Forelimb muscle (tissue), 1 donor: ENCODE data around the gene CCDC167. TPM values are rescaled to one million over a fixed set of nuclear protein-coding genes. Genes with fewer than 3 reads are reported as not detected.
"Not testable (repeated sequence)": the region's sequence is repeated elsewhere in the genome, so short reads cannot be mapped to it uniquely, and the experiment has no call there.

ENCODE experiments used
- DNase-seq: peaks from one replicate; pipeline ENCODE4 v3.0.0-alpha.2; 2013; ENCODE audit warnings: low read depth
- polyA plus RNA-seq: library from polyadenylated mRNA; unstranded; fragments of 120-200 nt; gene quantifications from one replicate; pipeline ENCODE4 v1.2.1, GENCODE V29; 2013; ENCODE audit not compliant: insufficient read length

The CCDC167 gene
- polyA plus RNA-seq, 1 donor = 19.0 TPM

DNA sequence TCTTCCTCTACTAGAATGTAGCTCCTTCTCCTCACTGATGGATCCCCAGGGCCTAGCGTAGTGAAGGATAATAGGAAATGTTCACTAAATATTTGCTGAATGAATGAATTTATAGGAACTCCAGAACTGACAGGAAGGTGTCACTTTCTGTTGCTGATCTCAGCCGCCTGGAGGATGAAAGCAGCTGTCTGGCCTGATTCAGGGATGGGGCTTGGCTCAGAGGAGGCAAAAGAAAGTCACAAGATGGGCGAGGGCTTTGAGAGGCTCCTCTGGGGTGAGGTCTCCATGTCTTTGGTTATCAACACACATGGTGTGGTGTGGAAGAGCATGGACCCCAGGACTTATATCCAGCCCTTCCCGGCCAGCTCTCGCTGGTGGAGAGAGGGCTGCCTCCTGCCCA is 11.5 kb upstream of the CCDC167 start:
- DNase-seq = no peak

DNA sequence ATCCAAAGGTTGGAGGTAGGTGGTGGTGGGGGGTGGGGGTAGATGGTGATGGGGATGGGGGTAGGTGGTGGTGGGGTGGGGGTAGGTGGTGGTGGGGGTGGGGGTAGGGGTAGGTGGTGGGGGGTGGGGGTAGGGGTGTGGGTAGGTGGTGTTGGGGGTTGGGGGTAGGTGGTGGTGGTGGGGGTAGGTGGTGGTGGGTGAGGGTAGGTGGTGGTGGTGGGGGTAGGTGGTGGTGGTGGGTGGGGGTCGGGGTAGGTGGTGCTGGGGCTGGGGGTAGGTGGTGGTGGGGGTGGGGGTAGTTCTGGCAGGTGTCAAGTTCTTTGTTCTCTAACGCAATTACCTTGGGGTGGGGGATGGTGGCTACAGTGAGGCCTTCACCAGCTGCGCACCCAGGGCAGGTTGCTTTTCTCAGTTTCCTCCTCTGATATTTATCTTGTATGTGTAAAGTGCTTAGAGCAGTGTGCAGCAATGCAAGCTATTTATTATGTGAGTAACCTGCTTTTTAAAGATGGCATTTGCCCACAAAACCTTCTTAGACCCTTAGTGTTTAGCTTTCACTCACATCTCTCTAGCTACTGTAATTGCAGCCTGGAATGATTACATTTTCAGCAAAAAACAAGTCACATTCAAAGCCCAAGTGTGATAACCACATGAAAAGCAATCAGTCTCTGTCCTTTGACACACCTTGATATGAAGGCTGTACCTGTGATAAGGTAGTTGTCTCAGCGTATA is 8.2 kb upstream of the CCDC167 start:
- no peak for DNase-seq

DNA sequence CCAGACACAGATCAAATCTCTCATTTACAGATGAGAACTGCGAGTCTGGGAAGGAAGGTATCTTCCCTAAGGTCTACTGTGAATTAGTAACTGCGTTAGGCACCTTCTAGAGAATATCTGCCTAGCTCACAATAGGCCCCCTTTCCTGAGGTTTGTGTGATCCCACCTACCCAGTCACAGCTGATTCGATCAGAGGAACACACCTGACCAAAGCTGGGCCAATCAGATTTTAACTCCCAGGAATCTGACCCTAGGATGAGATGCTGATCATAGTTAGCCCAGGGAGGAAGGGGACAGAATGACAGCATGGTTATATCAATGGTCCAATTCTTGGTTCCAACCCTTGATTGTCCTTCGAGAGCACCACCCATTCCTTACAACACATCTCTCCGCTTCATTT is 7.4 kb upstream of the CCDC167 start:
- DNase-seq = no peak

DNA sequence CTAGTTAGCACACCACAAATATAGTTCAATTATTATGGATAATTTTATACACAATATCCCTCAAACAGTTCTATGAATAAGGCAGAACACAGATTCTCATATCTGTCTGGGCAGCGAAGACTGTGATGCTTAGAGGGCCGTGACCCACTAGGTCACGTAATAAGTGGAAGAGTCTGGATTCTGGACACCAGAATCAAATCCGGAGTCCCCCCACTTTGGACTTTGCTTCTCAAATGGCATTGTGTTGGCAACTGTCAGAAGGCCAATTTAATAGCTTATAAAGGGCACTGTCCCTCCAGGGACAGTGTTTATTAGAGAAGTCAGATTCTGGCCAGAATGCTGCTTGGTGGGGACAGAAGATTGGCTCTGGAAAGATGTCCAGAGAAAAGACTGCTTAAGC is 6.8 kb upstream of the CCDC167 start:
- DNase-seq = no peak

DNA sequence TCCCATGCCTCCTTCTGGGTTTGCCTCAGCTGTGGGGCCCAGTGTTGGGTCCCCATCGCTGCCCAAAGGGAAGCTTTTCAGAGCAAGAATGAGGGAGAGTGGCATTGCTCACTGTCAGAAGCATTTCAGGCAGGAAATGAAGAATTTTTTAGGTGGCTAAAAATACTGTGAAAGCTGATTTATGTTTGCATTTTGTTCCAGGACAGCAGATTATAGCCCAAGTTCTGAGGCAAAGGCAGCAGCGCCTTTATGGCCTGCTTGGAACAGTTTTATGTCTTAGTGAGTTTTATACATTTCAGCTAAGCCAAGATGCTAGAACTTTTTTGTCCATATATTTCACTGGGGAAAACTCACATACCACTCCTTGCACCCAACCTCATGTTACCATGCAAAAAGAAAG is 4.3 kb upstream of the CCDC167 start:
- DNase-seq = no peak

DNA sequence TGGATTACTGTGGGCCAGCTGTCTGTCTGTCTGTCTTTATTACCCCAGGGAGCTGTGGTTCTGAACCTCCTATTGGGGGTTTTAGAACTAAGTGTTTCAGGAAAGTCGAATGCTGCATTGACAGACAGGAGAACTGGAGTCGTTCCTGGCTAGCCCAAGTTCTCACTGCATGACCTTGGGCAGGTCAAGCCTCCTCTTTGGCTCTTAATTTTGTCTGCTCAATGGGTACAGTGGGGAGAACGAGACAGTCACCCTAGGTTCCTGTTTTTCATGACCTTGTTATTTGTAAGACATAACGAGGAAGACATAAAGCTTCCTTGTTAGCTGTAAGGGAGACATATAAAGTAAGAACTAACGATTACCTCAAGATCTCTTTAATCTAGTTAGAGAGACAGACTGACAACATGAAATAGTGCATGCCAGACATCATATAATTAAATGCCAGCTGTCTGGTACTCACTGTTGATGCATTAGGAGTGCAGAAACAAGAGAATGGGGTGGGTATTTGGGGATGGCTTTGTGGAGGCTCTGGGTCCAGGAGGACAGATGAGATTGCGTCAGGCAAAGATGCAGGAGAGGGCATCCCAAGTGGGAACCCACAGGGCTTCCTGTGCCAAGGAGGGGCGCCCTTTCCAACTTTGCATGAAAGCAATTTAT is 3.7 kb upstream of the CCDC167 start:
- DNase-seq = no peak

DNA sequence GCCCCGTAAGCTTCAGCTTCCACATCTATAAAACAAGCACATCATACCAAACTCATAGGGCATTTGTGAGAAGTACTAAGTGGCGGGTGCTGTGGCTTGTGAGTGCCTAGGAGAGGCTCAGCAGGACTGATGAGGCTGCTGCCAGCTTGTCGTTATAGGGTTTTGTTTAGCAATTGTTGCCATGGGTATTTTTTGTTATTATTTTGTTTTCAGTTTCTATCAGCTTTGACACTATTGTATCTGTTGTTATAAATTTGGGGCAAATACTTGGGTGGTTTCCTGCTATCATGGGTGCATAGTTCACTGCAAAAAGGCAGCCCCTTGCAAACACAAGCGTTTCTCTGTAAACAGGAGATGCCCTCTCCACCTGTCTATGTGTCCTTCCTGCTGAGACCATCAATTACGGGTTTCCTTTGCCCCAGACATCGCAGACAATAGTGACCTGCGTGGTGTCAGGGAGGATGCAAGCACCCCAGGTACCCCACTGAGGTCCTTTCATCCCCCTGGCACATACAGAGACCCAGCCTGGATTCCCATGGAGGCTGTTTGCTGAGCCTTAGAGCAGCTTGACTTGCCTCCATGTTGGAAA is 3.1 kb upstream of the CCDC167 start:
- DNase-seq = no peak

DNA sequence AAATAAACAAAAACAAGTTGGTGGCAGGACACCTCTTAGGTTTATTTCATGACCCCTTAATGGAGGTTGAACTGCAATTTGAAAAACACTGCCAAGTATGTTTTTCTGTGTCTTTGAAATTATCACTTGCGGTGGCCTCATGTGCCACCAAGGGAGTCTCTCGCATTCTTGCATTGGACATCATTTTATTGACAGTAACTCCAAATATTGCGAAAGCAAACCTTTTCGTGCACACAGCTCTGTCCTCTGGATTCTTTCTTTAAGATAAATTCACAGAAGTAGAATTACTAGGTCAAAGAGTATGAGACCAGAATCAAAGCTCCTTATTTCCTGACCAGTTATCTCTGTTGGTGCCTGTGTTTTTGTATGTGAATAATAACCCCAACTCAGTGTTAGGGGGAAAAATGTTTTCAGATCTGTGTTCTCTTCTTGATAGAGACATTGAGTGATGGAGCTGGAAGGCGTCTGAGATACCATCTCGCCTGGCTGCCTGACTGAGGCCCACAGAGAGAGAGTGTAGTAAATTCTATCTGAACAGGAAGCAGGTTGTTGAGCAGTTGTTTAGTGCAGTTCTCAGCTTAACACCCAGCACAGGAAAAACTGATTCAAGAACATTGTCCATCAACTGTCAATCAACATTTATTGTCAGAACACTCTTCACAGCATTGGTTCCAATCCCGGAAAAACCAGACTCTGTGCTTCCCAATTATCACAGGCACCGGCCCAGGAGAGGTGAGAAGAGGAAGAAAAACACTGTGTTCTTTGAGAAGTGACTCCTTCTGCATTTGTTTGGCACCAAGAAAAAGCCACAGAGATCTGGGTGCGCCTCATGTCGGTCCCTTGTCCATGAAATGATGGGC is 2.2 kb upstream of the CCDC167 start:
- DNase-seq = no peak

DNA sequence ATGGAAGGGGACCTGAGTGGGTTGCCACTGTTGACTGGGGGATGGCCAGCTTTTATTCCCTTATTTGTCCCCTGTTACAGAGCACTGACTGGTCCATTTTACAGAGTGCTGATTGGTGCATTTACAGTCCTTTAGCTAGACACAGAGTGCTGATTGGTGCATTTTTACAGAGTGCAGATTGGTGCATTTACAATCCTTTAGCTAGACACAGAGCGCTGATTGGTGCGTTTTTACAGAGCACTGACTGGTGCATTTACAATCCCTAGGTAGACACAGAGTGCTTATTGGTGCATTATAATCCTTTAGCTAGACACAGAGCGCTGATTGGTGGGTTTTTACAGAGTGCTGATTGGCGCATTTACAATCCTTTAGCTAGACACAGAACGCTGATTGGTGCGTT is 1.2 kb upstream of the CCDC167 start:
- not testable (repeated sequence) for DNase-seq

DNA sequence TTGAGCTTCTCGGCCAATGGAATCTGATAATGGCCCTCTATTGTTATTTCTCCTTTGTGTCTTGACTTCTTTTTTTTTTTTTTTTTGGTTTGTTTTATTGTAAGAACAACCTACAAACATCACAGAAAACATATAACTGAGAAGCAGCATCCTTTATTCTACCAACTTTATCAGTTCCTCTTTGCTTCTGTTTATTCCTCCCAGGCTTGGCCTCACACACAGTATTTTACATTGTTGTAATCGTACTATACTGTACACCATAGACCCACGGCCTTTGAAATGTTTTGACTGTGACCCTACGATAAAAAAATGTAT is 558 bp upstream of the CCDC167 start:
- DNase-seq = no peak

DNA sequence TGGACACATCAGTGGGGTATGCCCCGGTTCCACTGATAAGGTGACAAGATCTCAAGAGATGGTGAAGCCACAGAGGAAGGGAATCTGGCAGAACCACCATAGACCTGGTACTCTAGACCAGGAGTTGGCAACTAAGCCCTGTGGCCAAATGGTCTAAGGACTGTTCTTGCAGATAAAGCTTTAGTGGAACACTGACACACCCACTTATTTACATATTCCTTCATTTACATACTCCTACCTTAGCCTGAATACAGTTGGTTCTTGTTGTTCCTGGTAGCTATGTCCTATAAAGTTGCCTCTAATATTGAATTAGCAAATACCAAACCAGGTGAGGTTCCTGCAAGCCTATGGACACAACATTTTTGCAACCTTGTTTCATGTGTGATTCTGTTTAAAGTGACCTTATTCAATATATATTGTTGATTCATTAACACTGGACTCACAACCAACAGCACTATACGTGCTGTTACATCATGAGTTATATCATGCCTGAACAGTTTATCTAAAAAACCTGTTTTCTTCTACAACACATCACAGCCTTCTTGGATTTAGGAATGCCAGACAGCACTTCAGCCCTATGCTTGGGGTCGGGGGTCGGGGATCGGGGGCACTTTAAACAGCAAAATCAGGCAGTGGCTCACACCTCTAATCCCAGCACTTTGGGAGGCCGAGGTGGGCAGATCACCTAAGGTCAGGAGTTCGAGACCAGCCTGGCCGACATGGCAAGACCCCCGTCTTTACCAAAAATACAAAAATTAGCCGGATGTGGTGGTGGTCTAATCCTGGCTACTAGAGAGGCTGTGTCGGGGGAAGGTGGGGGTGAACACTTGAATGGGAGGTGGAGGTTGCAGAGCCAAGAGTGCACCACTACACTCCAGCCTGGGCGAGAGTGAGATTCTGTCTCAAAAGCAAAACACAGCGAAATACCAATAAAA is 2.5 kb downstream of the CCDC167 start:
- DNase-seq = no peak

DNA sequence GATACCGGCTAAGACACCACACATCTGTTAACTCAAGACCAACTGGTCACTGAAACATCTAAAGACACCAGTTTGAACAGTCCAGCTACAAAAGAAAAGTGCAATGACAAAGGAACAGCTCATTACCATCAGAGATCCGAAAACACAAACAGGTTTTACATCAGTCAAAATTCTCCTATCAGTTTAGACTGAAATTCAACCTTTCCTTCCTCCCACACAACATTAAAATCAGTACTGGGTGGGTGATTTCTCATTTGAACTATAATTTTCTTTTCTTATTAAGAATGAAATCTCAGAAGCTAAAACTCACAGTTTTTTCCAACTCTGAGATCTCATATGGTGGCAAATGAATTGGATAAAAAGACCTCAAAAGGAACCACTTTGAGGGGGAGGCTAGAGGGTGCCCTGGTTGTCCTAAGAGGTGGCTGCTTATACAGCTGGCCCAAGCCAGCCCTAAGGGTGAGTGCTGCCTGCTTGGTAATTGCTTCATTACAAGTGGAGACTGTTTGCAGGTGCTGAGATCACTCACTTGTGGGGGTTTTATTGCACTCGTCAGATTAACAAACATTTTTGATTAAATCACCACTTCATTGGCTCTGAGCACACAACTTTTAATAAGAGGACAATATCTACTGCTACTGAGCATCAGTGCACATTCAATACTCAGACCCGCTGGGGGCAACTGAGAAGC is 4.3 kb downstream of the CCDC167 start:
- DNase-seq = no peak

DNA sequence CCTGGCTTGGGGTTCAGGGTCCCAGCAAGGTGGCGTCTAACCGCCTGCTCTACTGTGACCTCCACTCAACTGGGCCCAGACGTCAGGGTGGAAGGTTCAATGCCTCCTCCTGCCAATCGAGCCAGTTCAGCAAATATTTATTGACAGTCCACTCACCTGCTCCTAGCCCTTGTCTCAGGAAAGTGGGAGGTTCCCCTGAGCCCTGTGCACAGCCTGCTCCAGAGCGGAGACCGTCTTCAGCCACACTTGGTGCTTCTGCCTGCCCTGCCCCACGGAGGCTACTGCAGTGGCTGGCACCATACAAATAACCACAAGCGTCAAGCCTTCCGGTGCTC is 6.1 kb downstream of the CCDC167 start:
- DNase-seq = no peak

DNA sequence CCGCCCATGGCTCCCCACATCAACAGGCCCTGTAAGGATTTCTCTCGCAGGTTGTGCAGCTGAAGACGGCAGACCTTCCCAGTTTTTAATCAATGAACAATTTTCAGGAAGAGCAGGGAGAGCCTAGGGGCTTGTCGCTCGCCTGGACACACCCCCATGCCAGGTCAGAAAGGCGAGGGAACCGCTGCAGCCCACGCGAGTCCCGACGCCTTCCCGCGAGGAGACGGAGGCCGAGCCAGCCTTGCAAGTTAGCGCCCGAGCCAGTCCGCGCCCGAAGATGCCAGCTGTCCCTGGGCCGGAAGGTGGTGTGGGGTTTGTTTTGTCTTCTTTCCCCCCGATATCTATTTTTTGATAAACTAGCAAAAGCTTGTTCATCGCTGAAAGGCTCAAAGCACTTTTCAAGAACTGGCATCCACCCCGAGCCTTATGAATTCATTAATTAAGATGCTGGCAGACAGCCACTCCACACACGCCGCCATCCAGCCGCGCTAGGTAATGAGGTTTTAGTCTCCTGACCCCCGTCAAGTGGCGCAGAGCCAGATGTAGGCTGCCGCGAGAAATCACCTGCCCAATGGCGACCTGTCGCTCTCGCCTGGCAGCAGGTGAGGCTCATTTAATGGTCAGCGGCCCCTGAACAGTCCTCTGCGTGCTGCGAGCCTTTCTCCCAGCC is 6.6 kb downstream of the CCDC167 start:
- DNase-seq = no peak

DNA sequence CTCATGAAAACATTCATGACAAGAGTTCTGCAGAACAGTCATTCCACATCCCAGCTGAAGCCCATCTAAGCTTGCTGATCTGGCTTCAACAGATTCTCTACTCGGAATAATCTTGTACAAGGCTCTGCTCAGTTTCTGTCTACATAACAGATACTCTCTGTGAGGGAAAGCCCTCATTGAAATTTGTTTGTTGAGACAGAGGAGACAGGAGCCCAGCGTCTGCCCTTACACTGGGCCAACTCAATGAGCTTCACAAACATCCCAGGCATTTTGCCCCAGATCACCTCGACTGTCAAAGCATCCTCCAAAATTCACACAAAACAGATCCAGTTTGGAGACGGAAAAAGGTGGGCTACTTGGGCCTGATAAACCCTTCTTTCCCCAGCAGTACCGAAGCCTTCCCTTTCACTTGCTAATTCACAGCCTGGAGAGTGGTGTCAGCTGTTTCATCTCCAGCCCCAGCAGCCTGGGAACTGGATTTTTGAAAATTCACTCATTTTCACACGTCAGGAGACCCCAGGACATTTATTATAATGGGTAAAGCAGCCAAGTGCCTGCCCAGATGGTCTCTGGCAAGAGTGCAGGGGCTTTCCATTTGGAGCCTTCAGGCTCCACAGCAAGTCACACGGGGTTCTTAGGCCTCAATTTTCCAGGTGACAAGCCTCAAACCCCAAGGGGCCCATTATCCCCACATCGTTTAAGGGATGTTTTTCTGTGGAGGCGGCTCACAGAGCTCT is 7.3 kb downstream of the CCDC167 start:
- no peak for DNase-seq

DNA sequence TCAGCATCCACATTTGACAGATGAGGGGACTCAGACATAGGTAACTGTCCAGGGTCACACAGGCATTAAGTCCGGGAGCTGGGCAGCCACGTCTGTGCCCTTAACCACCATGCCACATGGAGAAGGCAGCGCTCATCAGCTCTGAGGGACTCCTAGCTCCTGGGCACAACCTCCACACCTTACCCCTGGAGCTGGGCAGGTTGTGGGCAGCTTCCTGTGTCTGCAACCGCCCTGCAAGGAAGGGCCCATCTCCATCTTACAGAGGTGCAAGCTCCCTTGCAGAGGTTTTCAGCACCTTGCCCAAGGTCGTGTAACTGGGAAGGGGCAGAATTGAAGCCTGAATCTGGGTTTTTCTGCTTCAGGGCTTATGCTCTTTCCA is 7.9 kb downstream of the CCDC167 start:
- no peak for DNase-seq

DNA sequence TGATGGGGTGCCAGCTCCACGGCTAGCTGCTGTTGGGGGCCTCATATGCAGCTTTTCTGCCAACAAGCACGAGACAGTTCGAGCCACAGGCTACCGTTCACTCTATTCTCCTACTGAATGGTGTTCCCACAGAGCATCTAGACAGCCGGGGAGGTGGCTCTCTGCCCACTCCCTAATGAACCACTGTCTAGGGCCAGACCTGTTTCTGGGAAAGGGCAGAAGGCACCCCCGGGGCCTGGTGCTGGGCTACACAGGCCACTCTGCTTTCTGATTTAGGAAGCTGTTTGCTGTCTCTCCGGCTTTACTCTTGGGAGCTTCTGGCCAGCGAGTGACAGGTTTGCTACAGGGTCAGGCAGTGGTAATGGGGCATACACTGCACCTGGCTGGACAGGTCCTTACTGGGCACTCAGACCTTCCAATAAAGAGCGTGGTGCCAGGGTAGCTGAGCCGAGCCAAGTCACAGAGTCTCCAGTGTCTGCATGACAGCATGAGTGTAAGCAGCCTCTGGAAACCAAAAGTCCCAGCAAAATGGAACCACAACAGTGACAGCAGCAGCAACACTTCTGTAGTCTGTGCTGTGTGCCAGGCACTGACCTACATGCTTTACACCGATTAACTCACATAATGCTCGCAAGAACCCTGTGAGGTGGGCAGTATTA is 8.4 kb downstream of the CCDC167 start:
- no peak for DNase-seq

DNA sequence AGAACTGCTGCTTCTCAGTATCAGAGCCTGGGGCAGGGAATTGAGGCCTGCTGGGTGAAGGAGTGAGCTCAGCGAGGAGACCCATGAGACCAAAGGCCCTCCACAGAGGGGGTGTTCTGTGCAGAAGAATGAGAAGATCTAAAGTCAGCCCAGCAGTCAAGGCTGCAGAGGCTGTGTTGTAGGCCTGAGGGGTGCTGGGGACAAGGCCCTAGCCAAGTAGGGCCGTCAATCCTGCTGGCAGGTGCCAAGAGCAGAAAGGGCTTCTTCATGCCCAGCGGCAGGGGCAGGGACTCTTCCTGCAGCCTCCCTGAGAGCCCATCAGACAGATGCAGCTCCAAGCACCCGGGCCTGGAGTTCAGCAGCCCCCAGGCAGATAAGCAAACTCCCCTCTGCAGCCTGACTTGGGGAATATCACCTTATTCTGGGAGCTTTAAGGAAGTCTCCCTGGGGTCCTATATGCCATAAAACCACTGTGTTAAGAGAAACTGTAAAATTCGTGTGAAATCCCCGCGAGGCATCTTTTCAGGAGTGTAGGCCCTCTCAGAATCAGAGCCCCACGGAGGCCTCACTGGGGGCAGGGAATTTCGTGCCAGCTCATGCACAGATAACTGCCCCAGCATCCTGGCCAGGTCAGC is 9.0 kb downstream of the CCDC167 start:
- DNase-seq = no peak
